GM18870 (cell line): Measurements from ENCODE around the gene BCAR3.
"Not testable (repeated sequence)": the region's sequence is repeated elsewhere in the genome, so short reads cannot be mapped to it uniquely, and the experiment has no call there.

Source experiments
- ATAC-seq: cut with Tn5 transposase; IDR thresholded peaks from one replicate; pipeline ENCODE4 v1.9.1; 2021; ENCODE audit warnings: moderate library complexity; ENCODE audit not compliant: unreplicated experiment

BCAR3 gene

GRCh38 chr1:93690341-93690740 lies 8.7 kb upstream of the BCAR3 start:
- no peak for ATAC-seq

GRCh38 chr1:93689521-93690223 lies 8.0 kb upstream of the BCAR3 start:
- ATAC-seq: no peak

- no peak for ATAC-seq
Measured at GRCh38 chr1:93687542-93687941, 5.9 kb upstream of the BCAR3 start.

GRCh38 chr1:93686504-93687250 lies 5.0 kb upstream of the BCAR3 start:
- ATAC-seq: no peak

GRCh38 chr1:93685918-93686317 lies 4.3 kb upstream of the BCAR3 start:
- ATAC-seq: no peak

- no peak for ATAC-seq
Measured at GRCh38 chr1:93683234-93683633, 1.6 kb upstream of the BCAR3 start.

- no peak for ATAC-seq
Measured at GRCh38 chr1:93681989-93682412, 364 bp upstream of the BCAR3 start.

- peak; percentile 65 for ATAC-seq
Measured at GRCh38 chr1:93680420-93681100, 1.1 kb downstream of the BCAR3 start.

GRCh38 chr1:93680076-93680419 lies 1.6 kb downstream of the BCAR3 start:
- no peak for ATAC-seq

- ATAC-seq: no peak
Measured at GRCh38 chr1:93679546-93679945, 2.1 kb downstream of the BCAR3 start.

- ATAC-seq: no peak
Measured at GRCh38 chr1:93678946-93679480, 2.6 kb downstream of the BCAR3 start.

GRCh38 chr1:93678491-93678890 lies 3.1 kb downstream of the BCAR3 start:
- ATAC-seq: no peak

- ATAC-seq: no peak
Measured at GRCh38 chr1:93677729-93678128, 3.9 kb downstream of the BCAR3 start.

- no peak for ATAC-seq
Measured at GRCh38 chr1:93676427-93676826, 5.2 kb downstream of the BCAR3 start.

GRCh38 chr1:93675931-93676330 lies 5.7 kb downstream of the BCAR3 start:
- ATAC-seq: no peak

- ATAC-seq: no peak
Measured at GRCh38 chr1:93675271-93675670, 6.4 kb downstream of the BCAR3 start.

GRCh38 chr1:93674071-93674470 lies 7.6 kb downstream of the BCAR3 start:
- ATAC-seq: not testable (repeated sequence)

- ATAC-seq: no peak
Measured at GRCh38 chr1:93673163-93673829, 8.3 kb downstream of the BCAR3 start.

GRCh38 chr1:93672477-93673162 lies 9.0 kb downstream of the BCAR3 start:
- no peak for ATAC-seq

- no peak for ATAC-seq
Measured at GRCh38 chr1:93672069-93672468, 9.6 kb downstream of the BCAR3 start.
